ENCODE results near the gene ACIN1. TPM values are rescaled to one million over a fixed set of nuclear protein-coding genes. Genes with fewer than 3 reads are reported as not detected.

The ACIN1 gene
- total and polyA plus RNA-seq, 2 of the 13 experiments (the other 11 are each of a cell fraction or from before 2014, with no cell fraction given), result 165 to 183 TPM

DNA sequence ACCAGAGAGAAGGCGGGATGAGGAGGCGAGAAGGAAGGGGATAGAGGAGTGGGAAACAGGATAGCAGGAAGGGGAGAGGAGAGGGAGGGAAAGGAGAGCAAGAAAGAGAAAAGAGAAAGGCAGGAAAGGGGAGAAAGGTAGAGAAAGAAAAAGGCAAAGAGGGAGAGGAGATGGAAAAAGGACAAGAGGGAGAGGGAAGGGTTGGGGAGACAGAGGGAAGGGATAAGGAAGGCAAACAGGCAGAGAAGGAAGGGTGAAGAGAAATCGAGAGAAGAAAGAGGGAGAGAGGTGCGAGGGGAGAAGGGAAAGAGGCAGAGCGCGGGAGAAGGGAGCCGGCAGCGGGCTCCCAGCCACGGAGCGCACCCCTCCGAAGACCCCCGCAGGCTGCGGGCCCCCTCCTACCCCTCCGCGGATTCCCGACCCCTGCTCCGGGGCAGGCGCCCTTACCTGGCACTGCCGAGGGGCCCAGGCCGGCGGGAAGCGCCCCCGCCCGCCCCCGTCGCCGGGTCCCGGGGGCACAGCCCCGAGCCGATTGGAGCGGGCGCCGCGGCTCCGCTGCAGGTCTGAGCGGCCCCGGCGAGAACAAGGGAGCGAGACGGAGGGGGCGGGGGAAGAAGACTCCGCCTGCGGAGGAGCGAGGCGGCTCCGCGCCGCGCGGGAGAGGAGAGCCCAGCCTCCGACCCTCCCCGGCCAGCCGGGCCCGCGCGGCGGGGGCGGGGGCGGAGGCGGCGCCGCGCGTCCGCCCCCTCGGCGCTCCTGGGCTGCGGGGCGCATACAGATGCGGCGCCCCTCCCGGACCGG, 37.8 kb downstream of the ACIN1 start, which contains the start of gene CDH24 (continued):
- TF ChIP-seq ZBTB7A (CRISPR knock-in tag; IDR thresholded peaks at IDR 0.05) (peak; percentile 49; the same call in 1 of the 2 replicates), ZNF703 (CRISPR knock-in tag; IDR thresholded peaks at IDR 0.05; ENCODE audit: borderline replicate concordance) (peak; percentile 43; the same call in 1 of the 2 replicates), FOXK2 (IDR thresholded peaks at IDR 0.05) (peak; percentile 56; the same call in 1 of the 2 replicates), RAD51 (IDR thresholded peaks at IDR 0.05; ENCODE audit: borderline replicate concordance) (peak; percentile 26; the same call in 1 of the 2 replicates), ZNF530 (CRISPR knock-in tag; IDR thresholded peaks at IDR 0.05; ENCODE audit: low read depth) (no peak), ATM (IDR thresholded peaks at IDR 0.05; ENCODE audit: borderline replicate concordance) (peak; percentile 81; the same call in 1 of the 2 replicates), HOXD1 (CRISPR knock-in tag; IDR thresholded peaks at IDR 0.05) (no peak), ZNF451 (CRISPR knock-in tag; IDR thresholded peaks at IDR 0.05) (no peak), ZNF883 (CRISPR knock-in tag; IDR thresholded peaks at IDR 0.05; ENCODE audit: not compliant biosample characterization) (no peak), SOX6 (IDR thresholded peaks at IDR 0.05) (peak; percentile 84; the same call in 1 of the 2 replicates), SOX6 (CRISPR knock-in tag; IDR thresholded peaks at IDR 0.05) (no peak), ZNF180 (CRISPR knock-in tag; IDR thresholded peaks at IDR 0.05; ENCODE audit: borderline replicate concordance, low read depth) (no peak), SUZ12 (IDR thresholded peaks at IDR 0.05; ENCODE audit: low read depth, low read length) (no peak), PLRG1 (conservative IDR thresholded peaks at IDR 0.05) (no peak; the same call in 1 of the 2 replicates), DNMT3B (CRISPR knock-in tag; conservative IDR thresholded peaks at IDR 0.05) (no peak), JUND (CRISPR knock-in tag; IDR thresholded peaks at IDR 0.05) (no peak), KDM4B (CRISPR knock-in tag; IDR thresholded peaks at IDR 0.05) (no peak), YEATS2 (CRISPR knock-in tag; IDR thresholded peaks at IDR 0.05; ENCODE audit: borderline replicate concordance) (no peak), ZNF354B (CRISPR knock-in tag; IDR thresholded peaks at IDR 0.05) (no peak), GTF2F1 (IDR thresholded peaks at IDR 0.05; ENCODE audit: low read length) (no peak), SMYD3 (CRISPR knock-in tag; IDR thresholded peaks at IDR 0.05) (no peak)
- TF ChIP-seq, protein P1, sequence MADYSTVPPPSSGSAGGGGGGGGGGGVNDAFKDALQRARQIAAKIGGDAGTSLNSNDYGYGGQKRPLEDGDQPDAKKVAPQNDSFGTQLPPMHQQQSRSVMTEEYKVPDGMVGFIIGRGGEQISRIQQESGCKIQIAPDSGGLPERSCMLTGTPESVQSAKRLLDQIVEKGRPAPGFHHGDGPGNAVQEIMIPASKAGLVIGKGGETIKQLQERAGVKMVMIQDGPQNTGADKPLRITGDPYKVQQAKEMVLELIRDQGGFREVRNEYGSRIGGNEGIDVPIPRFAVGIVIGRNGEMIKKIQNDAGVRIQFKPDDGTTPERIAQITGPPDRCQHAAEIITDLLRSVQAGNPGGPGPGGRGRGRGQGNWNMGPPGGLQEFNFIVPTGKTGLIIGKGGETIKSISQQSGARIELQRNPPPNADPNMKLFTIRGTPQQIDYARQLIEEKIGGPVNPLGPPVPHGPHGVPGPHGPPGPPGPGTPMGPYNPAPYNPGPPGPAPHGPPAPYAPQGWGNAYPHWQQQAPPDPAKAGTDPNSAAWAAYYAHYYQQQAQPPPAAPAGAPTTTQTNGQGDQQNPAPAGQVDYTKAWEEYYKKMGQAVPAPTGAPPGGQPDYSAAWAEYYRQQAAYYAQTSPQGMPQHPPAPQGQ (CRISPR knock-in tag; IDR thresholded peaks at IDR 0.05; ENCODE audit: borderline replicate concordance), result no peak
- TF ChIP-seq, protein P2, sequence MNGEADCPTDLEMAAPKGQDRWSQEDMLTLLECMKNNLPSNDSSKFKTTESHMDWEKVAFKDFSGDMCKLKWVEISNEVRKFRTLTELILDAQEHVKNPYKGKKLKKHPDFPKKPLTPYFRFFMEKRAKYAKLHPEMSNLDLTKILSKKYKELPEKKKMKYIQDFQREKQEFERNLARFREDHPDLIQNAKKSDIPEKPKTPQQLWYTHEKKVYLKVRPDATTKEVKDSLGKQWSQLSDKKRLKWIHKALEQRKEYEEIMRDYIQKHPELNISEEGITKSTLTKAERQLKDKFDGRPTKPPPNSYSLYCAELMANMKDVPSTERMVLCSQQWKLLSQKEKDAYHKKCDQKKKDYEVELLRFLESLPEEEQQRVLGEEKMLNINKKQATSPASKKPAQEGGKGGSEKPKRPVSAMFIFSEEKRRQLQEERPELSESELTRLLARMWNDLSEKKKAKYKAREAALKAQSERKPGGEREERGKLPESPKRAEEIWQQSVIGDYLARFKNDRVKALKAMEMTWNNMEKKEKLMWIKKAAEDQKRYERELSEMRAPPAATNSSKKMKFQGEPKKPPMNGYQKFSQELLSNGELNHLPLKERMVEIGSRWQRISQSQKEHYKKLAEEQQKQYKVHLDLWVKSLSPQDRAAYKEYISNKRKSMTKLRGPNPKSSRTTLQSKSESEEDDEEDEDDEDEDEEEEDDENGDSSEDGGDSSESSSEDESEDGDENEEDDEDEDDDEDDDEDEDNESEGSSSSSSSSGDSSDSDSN (CRISPR knock-in tag; IDR thresholded peaks at IDR 0.05), result no peak
- TF ChIP-seq, protein P3, sequence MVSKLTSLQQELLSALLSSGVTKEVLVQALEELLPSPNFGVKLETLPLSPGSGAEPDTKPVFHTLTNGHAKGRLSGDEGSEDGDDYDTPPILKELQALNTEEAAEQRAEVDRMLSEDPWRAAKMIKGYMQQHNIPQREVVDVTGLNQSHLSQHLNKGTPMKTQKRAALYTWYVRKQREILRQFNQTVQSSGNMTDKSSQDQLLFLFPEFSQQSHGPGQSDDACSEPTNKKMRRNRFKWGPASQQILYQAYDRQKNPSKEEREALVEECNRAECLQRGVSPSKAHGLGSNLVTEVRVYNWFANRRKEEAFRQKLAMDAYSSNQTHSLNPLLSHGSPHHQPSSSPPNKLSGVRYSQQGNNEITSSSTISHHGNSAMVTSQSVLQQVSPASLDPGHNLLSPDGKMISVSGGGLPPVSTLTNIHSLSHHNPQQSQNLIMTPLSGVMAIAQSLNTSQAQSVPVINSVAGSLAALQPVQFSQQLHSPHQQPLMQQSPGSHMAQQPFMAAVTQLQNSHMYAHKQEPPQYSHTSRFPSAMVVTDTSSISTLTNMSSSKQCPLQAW (CRISPR knock-in tag; IDR thresholded peaks at IDR 0.05), result no peak
- TF ChIP-seq, protein P4, sequence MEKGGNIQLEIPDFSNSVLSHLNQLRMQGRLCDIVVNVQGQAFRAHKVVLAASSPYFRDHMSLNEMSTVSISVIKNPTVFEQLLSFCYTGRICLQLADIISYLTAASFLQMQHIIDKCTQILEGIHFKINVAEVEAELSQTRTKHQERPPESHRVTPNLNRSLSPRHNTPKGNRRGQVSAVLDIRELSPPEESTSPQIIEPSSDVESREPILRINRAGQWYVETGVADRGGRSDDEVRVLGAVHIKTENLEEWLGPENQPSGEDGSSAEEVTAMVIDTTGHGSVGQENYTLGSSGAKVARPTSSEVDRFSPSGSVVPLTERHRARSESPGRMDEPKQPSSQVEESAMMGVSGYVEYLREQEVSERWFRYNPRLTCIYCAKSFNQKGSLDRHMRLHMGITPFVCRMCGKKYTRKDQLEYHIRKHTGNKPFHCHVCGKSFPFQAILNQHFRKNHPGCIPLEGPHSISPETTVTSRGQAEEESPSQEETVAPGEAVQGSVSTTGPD (CRISPR knock-in tag; IDR thresholded peaks at IDR 0.05), result no peak

Data from HepG2 (cell line).